B cell (primary cell): ENCODE results near the gene EML1. TPM values are rescaled to one million over a fixed set of nuclear protein-coding genes. Genes with fewer than 3 reads are reported as not detected.

Experiments used
- ATAC-seq: fragments of 200-7000 bp; cut with Tn5 transposase; one replicate; pipeline ENCODE4 v1.10.0; 2021; ENCODE audit warnings: low read depth, mild to moderate bottlenecking, moderate number of reproducible peaks, moderate library complexity
- CTCF ChIA-PET: fragments of 350-600 bp; sonication (Branson Sonifier 250); formaldehyde crosslinking; loops from one replicate; lab custom pipeline; 2021; ENCODE audit warnings: antibody characterized with exemption, inconsistent platforms; lab: Charles Lee
- POLR2A ChIA-PET: fragments of 350-600 bp; sonication (Branson Sonifier 250); formaldehyde crosslinking; loops from one replicate; lab custom pipeline; 2021; ENCODE audit warnings: antibody characterized with exemption; lab: Charles Lee
- DNase-seq: peaks from one replicate; pipeline ENCODE4 v3.0.0; 2013
- H2AFZ ChIP-seq: 2 replicates; pipeline ENCODE4 v1.6.1; 2012; ENCODE audit warnings: mild to moderate bottlenecking, low read depth, low read length; ENCODE audit not compliant: insufficient read depth, poor library complexity, severe bottlenecking
- H3K27ac ChIP-seq, 2 donors: 1 replicate in 1 of 2; 2 replicates in 1 of 2; pipeline ENCODE4 v1.5.1; 2012 to 2013; ENCODE audit warnings: low read length in 2 of 2, mild to moderate bottlenecking in 2 of 2, moderate library complexity in 1 of 2
- H3K27me3 ChIP-seq, 4 experiments: fragments of 200-600 bp in 1 of 4; sonication (generic) in 1 of 4; replicated peaks in 1 of 4; 1 replicate in 2 of 4; 2 replicates in 2 of 4; pipeline versions ENCODE4 v1.6.1 to v1.7.0; 2013 to 2016; ENCODE audit warnings: low read length in 3 of 4, mild to moderate bottlenecking in 2 of 4, mixed read lengths in 1 of 4, moderate library complexity in 1 of 4; ENCODE audit not compliant: insufficient read depth in 4 of 4, control insufficient read depth in 3 of 4; ENCODE audit errors: control extremely low read depth in 1 of 4
- H3K36me3 ChIP-seq, 2 experiments: replicated peaks in 1 of 2; 1 replicate in 1 of 2; 2 replicates in 1 of 2; pipeline versions ENCODE4 v1.6.1 to v1.7.1; 2013; ENCODE audit warnings: low read length in 1 of 2; ENCODE audit not compliant: insufficient read depth in 2 of 2, control insufficient read depth in 1 of 2; ENCODE audit errors: control extremely low read depth in 1 of 2, extremely low read depth in 1 of 2
- H3K4me1 ChIP-seq, 2 donors: fragments of 200-600 bp in 1 of 2; sonication (generic) in 1 of 2; 1 replicate in 1 of 2; 2 replicates in 1 of 2; pipeline versions ENCODE4 v1.5.1 to v1.6.1; 2013 to 2017; ENCODE audit warnings: low read length in 2 of 2; ENCODE audit not compliant: control insufficient read depth in 2 of 2, insufficient read depth in 2 of 2
- H3K4me2 ChIP-seq: replicated peaks from 2 replicates; pipeline ENCODE3; 2012; ENCODE audit warnings: mild to moderate bottlenecking, low read depth, low read length; ENCODE audit not compliant: poor library complexity, severe bottlenecking
- H3K4me3 ChIP-seq, 5 experiments: fragments of 200-600 bp in 1 of 5; sonication (generic) in 1 of 5; 1 replicate in 3 of 5; 2 replicates in 2 of 5; pipeline versions ENCODE4 v1.5.1 to v1.7.0; 2011 to 2016; ENCODE audit warnings: low read length in 4 of 5, mild to moderate bottlenecking in 4 of 5, low read depth in 2 of 5, control low read depth in 1 of 5, moderate library complexity in 1 of 5; ENCODE audit not compliant: insufficient read depth in 1 of 5; ENCODE audit errors: control extremely low read depth in 1 of 5, extremely low read depth in 1 of 5
- H3K79me2 ChIP-seq: fragments of 200-600 bp; sonication (generic); one replicate; pipeline ENCODE4 v1.6.0; 2016; ENCODE audit warnings: low read length; ENCODE audit not compliant: control insufficient read depth, insufficient read depth
- H3K9ac ChIP-seq: fragments of 200-600 bp; sonication (generic); 2 replicates; pipeline ENCODE4 v1.6.1; 2017; ENCODE audit warnings: mild to moderate bottlenecking, low read length, moderate library complexity
- H3K9me3 ChIP-seq, 3 donors: one replicate each; pipeline versions ENCODE4 v1.6.1 to v1.7.1; 2013; ENCODE audit warnings: low read length in 2 of 3; ENCODE audit not compliant: control insufficient read depth in 2 of 3, insufficient read depth in 1 of 3; ENCODE audit errors: control extremely low read depth in 1 of 3
- H4K20me1 ChIP-seq: 2 replicates; pipeline ENCODE4 v1.6.0; 2012; ENCODE audit warnings: mild to moderate bottlenecking, low read length; ENCODE audit not compliant: insufficient read depth, control insufficient read depth, poor library complexity, severe bottlenecking
- H3K27ac Mint-ChIP-seq: one replicate; pipeline ENCODE4 v1.8.0; 2021; ENCODE audit warnings: mixed read lengths
- H3K27me3 Mint-ChIP-seq: one replicate; pipeline ENCODE4 v1.8.0; 2021; ENCODE audit warnings: mixed read lengths
- H3K4me1 Mint-ChIP-seq: one replicate; pipeline ENCODE4 v1.8.0; 2021; ENCODE audit warnings: mixed read lengths
- H3K4me3 Mint-ChIP-seq: one replicate; pipeline ENCODE4 v1.8.0; 2021; ENCODE audit warnings: mixed read lengths
- H3K9me3 Mint-ChIP-seq: one replicate; pipeline ENCODE4 v1.8.0; 2022; ENCODE audit warnings: mixed read lengths; ENCODE audit not compliant: insufficient read depth
- CTCF ChIP-seq: fragments of 200-600 bp; IDR thresholded peaks from one replicate; pipeline ENCODE4 v1.8.0; 2022; ENCODE audit warnings: antibody characterized with exemption, mild to moderate bottlenecking
- EZH2 ChIP-seq: IDR thresholded peaks from 2 replicates; pipeline ENCODE4 v1.6.1; 2012; ENCODE audit warnings: borderline replicate concordance, low read depth, mild to moderate bottlenecking, moderate library complexity, low read length; ENCODE audit not compliant: insufficient read depth, poor library complexity, severe bottlenecking
- WGBS: methylation state at CpG from one replicate; pipeline ENCODE4 v1.1.5; 2013; ENCODE audit warnings: missing lambda C conversion rate; ENCODE audit not compliant: insufficient coverage; 5-methylcytosine and 5-hydroxymethylcytosine counted together
- intact Hi-C: fragments of 100-400 bp; cut with micrococcal nuclease; formaldehyde crosslinking; loops from one replicate; pipeline ENCODE4 v1.10.0; 2022
- polyA plus RNA-seq: library from polyadenylated mRNA; depleted of rRNA; stranded (reverse); fragments of >200 nt; gene quantifications from 2 replicates; pipeline ENCODE4 v1.2.3, GENCODE V29; 2012
- total RNA-seq, 2 donors: library from RNA; stranded (reverse); fragments of 120-200 nt in 1 of 2; gene quantifications; 1 replicate in 1 of 2; 2 replicates in 1 of 2; pipeline versions ENCODE4 v1.2.3 to v1.2.4, GENCODE V29; 2013 to 2022

Gene EML1
- total and polyA plus RNA-seq, 2 donors (not counting 1 experiment from before 2014, with no cell fraction given) = not detected

GRCh38 chr14:99989032-99989431, 195.8 kb downstream of the EML1 start:
- TF ChIP-seq EZH2 (no peak), CTCF (no peak)
- H4K20me1 ChIP-seq = no peaks in the 10 kb centered on the region
- no peaks in the 10 kb centered on the region for H3K4me1 ChIP-seq
- no peak overlapping the region for H2AFZ ChIP-seq
- intact Hi-C loops = no loop called here
- no peaks in the 10 kb centered on the region for H3K9me3 ChIP-seq
- H3K27me3 ChIP-seq = peaks cover 0 to 3% (median 0%) of the 10 kb centered on the region in 4 experiments
- no peak overlapping the region for H3K27ac ChIP-seq
- Mint-ChIP-seq H3K4me1 (no peaks in the 10 kb centered on the region), H3K4me3 (no peak overlapping the region), H3K27me3 (peaks cover 8% of the 10 kb centered on the region), H3K27ac (no peak overlapping the region), H3K9me3 (no peaks in the 10 kb centered on the region)
- ATAC-seq (no peak), DNase-seq (no peak)
- no peaks in the 10 kb centered on the region for H3K79me2 ChIP-seq
- H3K4me2 ChIP-seq = no peak overlapping the region
- ChIA-PET CTCF (interaction anchor here (1.3 to 1.4 kb wide), 2 partner anchors 82 to 204 kb away, joined by 3 read pairs; no protein-coding TSS in a partner anchor), POLR2A (no interaction called here)
- no peak overlapping the region for H3K9ac ChIP-seq
- WGBS = no CpG with 5 or more reads among the region's 3 CpGs
- H3K36me3 ChIP-seq = no peaks in the 10 kb centered on the region
- no peak overlapping the region for H3K4me3 ChIP-seq

GRCh38 chr14:99990268-99991170, 197.3 kb downstream of the EML1 start:
- no peak for DNase-seq
- Histone ChIP-seq H4K20me1 (no peaks in the 10 kb centered on the region), H3K9ac (no peak overlapping the region), H3K4me1 (peaks cover 2 to 3% of the 10 kb centered on the region in 2 donors), H3K27me3 (peaks cover 0 to 3% (median 0%) of the 10 kb centered on the region in 4 experiments), H3K36me3 (no peaks in the 10 kb centered on the region), H3K4me2 (no peak overlapping the region), H3K27ac (no peak overlapping the region), H3K9me3 (no peaks in the 10 kb centered on the region), H3K79me2 (no peaks in the 10 kb centered on the region), H3K4me3 (no peak overlapping the region), H2AFZ (no peak overlapping the region)
- Mint-ChIP-seq H3K9me3 (no peaks in the 10 kb centered on the region), H3K4me1 (peaks cover 3% of the 10 kb centered on the region), H3K27ac (no peak overlapping the region), H3K4me3 (no peak overlapping the region), H3K27me3 (peaks cover 17% of the 10 kb centered on the region)
- intact Hi-C loops = no loop called here
- ATAC-seq = no peak
- ChIA-PET CTCF (interaction anchor here (1.3 to 1.4 kb wide), 2 partner anchors 81 to 202 kb away, joined by 3 read pairs; no protein-coding TSS in a partner anchor), POLR2A (interaction anchor here (0.6 kb wide), 1 partner anchor 9 kb away, joined by 4 read pairs; no protein-coding TSS in a partner anchor)
- TF ChIP-seq EZH2 (no peak), CTCF (no peak)
- 100% methylated on average over 1 of the region's 7 CpGs for WGBS
